Endometrial microvascular endothelial cells (primary cell): ENCODE data around the gene LBX2. TPM values are rescaled to one million over a fixed set of nuclear protein-coding genes. Genes with fewer than 3 reads are reported as not detected.
"Not testable (repeated sequence)": the region's sequence is repeated elsewhere in the genome, so short reads cannot be mapped to it uniquely, and the experiment has no call there.

Source experiments
- in situ Hi-C: cut with HindIII; loops from 2 replicates; pipeline ENCODE4 v1.10.0; 2017; ENCODE audit warnings: low sequenced_read_pairs, low pct_unique_long_range_greater_than_20kb; ENCODE audit errors: inconsistent ontology term
- total RNA-seq: library from RNA; depleted of rRNA; stranded (reverse); fragments of >200 nt; gene quantifications from one replicate; pipeline ENCODE4 v1.2.3, GENCODE V29; 2015; ENCODE audit errors: inconsistent ontology term

The LBX2 gene
- total RNA-seq, 1 donor from 2014 or later = 2.5 TPM

DNA sequence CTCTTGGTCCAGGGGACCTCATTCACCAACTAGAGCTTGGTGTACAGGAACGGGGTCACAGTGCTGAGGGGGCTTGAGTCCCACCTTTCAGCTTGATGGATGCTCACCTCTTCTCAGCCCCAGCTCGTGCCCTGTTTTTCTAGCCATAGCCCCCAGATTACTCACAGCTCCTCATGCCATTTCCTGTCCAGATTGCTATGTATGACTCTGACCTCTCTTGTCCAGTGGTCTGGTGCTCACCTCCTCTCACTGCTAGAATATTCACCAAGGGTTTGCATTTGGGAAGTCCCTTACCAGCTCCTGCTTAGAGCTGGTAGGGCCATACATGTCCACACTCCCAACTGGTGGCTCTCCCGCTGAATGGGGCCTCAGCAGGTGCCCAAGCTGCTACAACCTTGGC lies 5.9 kb downstream of the LBX2 start:
- in situ Hi-C loops = no loop called here

DNA sequence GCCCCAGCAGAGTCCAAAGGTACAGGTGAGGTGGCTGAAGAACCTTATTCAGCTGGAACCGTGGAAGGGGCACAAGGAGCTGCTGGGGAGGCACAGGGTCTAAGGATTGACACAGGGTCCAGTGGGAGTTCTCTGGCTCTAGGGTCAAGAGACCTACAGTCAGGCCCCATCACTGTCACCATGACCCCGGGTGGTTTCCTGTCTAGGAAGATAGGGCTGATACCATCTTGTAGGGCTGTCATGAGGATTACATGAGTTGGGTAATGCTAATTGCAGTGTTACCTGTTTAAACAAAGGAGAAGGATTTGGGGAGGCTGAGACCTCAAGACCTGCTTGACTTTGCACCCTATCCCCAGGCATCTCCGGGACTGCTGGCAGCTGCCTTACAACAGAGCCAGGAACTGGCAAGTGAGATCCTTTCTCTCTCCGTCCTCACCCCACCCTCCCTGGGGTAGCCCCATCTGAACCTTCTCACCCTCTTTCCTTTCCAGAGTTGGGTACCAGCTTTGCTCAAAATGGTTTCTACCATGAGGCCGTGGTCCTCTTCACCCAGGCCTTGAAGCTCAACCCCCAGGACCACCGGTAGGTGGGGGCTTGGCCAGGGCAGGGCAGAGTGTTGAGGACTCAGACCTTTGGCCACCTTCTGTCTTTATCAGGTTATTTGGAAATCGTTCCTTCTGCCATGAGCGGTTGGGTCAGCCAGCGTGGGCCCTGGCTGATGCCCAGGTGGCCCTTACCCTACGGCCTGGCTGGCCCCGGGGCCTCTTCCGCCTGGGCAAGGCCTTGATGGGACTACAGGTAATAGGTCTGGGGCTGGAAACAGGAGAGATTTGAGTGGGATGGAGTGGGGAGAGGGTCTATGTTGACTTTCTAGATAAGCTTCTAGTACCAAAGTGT lies 7.5 kb downstream of the LBX2 start:
- in situ Hi-C loops = no loop called here

DNA sequence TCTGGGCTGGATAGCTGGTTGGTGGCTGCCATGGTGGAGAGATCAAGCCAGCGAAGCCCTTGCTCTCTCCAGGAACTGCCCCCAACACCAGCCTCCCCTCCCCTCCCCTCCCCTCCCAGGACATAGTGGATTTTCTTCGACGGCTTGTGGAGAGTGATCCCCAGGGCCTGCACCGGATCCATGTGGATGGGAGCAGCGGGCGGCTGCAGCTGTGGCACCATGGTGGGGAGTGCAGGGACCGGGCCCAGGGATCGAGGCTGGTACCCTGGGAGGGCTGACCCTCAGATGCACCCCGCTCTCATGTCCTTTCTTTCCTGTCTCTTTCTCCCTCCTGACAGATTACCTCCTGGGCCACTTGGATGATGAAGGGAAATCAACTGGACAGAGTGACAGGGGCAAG lies 9.5 kb downstream of the LBX2 start:
- in situ Hi-C loops = no loop called here

DNA sequence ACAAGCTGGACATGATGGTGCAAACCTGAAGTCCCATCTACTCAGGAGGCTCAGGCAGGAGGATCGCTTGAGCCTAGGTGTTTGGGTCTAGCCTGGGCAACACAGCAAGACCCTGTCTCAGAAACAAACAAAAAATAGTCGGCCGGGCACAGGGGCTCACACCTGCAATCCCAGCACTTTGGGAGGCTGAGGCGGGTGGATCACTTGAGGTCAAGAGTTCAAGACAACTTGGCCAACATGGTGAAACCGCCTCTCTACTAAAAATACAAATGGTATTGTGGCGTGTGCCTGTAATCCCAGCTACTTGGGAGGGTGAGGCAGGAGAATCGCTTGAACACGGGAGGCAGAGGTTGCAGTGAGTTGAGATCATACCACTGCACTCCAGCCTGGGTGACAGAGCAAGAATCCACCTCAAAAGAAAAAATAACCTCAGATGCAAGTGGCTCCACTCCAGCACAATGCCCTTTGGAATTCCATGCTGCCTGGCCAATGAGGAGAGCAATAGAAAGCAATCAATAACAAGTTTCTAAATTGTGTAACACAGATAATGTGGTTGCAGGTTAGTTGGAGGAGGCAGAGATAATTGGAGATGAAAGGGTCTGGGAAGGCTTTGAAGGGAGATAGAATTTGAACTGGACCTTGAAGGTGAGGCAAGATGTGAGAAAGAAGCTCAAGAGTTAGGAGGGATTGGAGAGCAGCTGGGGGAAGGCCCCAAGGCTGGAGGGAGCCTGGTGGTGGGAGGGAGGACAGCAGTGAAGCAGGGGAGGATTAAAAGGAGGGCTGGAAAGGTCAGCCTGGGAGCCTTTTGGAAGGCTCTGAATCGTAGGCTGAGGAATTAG lies 10.5 kb downstream of the LBX2 start:
- in situ Hi-C loops = no loop called here

DNA sequence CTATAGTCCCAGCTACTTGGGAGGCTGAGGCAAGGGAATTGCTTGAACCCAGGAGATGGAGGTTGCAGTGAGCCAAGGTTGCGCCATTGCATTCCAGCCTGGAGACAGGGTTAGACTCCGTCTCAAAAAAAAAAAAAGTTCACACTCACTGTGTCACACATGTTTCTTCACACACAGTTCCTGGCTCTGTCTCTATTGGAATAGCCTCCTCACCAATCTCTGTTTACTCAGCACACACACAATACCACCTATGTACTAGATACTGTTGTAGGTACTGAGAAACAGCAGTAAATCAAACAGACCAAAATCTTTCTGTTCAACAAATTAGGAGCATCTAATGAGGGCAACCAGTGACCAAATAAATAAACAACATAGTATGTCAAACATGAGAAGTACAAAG lies 13.3 kb downstream of the LBX2 start:
- in situ Hi-C loops = no loop called here

DNA sequence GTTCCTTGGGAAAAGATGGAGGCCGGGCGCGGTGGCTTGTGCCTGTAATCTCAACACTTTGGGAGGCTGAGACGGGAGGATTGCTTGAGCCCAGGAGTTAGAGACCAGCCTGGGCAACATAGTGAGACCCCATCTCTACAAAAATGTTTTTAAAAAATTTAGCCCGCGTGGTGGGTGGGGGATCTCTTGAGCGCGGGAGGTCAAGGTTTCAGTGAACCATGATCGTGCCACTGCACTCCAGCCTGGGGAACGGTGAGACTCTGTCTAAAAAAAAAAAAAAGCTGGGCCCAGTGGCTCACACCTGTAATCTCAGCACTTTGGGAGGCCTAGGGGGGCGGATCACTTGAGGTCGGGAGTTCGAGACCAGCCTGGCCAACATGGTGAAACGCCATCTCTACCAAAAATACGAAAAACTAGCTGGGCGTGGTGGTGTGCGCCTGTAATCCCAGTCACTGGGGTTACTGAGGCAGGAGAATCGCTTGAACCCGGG lies 15.7 kb downstream of the LBX2 start:
- in situ Hi-C loops = not testable (repeated sequence)

DNA sequence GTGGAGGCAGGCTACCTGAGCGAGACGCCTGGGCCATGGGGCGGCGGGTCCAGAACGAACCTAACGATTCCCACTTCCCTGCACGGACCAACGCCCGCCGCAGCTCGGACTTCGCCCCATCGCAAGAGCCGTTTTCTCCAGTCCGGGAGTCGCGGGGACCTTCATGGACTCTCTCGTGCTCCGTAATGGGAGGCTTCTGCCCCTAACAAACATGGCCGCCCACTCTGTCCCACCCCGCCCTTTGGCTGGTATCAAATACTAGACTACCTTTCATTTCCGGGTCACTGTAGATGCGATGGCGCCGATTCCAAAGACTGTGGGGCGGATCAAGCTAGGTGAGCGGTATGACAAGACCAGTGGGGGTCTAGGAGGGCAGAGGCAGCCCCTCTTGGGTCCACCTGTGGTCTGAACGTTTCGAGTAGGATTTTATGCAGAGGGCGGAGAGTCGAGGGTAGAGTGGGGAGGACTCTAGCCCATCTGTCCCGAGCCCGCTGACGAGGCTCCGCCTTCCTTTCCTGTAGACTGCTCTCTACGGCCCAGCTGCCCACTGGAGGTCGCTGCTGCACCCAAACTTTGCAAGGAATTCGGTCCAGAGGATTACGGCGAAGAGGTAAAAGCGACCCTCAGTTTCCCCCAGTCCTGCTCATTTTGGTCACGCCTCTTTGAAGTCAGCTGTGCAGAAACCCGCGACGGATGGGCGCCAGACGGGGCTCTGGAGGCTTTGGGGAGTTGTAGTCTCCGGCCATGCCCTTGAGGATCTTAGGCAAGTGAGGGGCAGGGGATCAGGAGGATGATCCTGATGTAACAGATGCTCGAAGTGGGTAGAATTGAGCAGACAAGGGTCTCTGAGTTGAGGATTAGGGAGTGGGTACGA lies 16.4 kb downstream of the LBX2 start, which contains the start of the genes CCDC142 and TTC31:
TSS of gene CCDC142 (minus strand) at position 198 of the 874 bp plus-strand sequence. CDS start at position 37, 161 bp downstream.
TSS of gene TTC31 (plus strand) at position 281 of the 874 bp plus-strand sequence. CDS start at position 296, 15 bp downstream.
- in situ Hi-C loops = no loop called here

DNA sequence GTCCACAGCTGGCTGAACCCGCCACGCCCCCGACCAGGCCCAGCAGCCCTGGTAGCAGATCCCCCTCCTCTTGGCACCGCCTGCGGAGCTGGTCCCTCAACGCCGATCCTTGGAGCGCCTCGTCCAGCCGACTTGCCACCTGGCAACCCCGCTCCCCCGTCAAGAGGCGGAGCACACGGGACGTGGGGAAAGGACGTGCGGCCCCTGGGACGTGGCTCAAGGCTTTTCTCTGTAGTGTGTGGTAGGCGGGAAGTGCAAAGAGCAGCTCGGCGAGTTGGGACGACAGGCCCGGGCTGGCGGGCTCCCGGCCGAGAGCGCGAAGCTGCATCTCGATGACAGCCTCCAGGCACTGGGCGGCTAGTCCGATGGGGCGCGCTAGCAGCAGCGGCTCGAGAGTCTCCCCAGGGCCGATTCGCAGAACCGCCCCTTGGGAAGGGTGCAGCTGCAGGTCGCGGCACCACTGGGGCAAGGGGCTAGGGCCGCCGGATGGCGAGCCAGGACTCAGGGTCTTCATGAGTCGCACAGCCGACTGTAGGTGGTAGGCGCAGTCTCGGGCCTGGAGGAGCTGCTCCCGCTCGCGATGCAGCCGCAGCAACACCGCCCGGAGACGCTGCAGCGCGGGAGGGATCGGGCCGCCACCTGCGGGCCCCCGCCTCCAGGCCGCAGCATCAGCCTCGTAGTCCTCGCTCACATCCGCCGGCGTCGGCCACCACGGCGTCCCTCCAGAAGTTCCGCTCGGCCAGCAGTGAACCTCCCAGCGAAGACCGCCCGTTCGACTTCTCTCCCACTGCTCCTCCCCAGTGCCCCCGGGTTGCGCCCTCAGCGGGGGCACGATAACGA lies 17.2 kb downstream of the LBX2 start:
- in situ Hi-C loops = no loop called here

DNA sequence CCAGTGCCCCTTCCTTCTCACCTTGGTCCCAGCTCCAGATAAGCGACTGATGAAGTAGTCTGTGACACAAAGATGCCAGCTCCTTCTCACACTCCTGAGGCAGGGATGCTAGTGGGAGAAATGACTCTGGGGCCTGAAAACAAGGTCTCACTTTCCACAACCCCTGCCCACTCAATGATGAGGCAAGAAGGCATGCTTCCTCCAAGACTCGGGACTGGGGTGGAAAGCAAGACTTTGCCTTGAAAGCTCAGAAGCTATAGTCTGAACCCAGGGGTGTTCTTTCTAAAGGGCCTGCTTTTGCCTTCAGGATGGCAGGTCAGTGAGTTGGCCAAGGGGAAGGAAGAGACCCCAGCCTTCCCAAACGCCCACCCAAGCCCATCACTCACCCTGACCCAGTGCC lies 18.0 kb downstream of the LBX2 start:
- in situ Hi-C loops = no loop called here

DNA sequence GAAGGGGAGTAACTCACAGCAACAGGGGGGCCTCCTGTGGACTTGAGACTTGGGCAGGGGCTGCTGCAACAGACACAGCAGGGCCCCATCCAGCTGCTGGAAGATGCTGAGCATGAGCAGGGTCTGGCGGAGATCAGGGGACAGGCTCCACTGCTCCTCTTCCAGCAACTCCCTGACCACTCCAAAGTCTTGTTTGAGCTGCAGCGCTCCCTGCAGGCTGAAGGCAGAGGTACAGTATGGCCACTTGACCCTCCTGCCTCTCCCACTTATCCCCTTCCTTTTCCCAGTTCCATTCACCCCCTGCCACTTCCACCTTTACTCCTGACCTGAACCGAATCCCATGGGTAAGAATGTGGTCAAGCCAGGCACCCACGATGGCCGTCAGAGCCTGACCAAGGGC lies 24.5 kb downstream of the LBX2 start:
- in situ Hi-C loops = no loop called here

DNA sequence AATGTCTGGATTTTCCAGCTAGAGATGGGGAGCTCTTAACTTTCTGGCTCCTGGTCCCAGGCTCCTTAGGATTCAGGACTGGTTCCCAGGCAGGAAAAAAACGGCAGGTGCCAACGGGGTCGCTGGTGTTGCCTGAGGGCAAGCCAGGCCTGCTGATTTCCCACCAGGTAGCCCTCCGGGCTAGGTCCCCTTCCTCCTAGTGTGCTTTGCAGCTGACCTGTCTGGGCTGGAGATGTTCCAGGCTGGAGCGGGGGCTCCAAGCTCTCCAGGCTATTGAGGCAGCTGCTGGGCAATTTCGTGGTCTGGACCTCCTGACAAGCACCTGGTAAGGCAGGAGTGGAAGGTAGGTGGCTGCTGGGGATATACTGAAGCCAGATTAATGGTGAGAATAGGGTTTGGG lies 24.9 kb downstream of the LBX2 start:
- in situ Hi-C loops = no loop called here

DNA sequence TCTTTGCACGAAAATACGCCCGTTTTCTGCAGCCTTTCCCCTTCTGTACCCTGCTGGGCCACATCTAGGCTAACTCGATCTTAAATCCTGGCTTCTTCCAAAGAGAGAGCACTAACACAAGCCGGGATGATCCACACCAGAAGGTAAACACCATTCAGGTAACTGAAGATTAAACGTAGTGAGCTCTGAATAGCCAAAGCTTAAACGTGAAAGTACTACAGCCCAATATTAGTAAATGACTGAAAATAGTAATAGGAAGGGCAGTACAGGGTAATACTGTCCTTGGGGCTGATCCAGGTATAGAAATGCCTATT lies 26.5 kb downstream of the LBX2 start:
- in situ Hi-C loops = no loop called here

DNA sequence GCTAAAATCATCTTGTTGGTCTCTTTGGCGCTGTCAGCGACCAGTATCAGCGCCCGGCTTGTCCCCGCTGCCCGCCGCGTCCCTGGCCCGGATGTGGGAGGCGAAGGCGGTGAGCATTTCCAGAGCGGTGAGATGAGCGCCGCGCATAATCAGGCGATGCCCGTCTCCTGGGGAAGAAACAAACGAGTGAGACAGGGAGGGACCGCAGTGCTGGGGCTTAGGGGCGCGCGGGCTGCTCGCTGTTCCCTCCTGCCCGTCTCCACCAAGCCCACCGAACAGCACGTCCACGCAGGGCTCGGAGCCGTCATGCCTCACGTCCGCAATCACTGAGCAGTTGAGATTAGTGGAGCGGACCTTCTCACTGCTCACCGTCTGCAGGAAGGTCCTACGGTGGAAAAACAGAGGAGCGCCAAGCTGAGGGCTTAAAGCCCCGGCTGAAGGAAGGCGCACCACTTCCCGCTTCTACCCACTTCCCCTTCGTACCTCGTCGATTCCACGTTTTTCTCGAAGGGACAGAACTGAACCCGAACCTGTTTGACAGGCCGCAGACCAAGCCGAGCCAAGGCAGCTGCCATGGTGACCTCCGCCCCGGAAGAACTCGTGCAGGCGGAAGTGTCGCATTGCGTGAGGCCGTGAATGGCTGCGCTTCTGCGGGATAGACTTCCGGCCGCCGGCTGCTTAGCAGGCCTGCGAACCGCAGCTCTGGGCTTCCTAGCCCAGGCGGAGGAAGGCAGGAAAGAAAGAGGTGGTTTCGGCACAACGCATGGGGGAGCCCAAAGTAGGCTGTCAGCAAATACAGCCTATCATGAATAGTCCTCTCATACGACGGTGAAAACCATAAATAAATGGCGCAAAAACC lies 27.1 kb downstream of the LBX2 start, which contains the start of gene MRPL53:
TSS of gene MRPL53 (minus strand) at position 595 of the 859 bp plus-strand sequence. CDS start at position 575, 20 bp downstream.
- in situ Hi-C loops = no loop called here

DNA sequence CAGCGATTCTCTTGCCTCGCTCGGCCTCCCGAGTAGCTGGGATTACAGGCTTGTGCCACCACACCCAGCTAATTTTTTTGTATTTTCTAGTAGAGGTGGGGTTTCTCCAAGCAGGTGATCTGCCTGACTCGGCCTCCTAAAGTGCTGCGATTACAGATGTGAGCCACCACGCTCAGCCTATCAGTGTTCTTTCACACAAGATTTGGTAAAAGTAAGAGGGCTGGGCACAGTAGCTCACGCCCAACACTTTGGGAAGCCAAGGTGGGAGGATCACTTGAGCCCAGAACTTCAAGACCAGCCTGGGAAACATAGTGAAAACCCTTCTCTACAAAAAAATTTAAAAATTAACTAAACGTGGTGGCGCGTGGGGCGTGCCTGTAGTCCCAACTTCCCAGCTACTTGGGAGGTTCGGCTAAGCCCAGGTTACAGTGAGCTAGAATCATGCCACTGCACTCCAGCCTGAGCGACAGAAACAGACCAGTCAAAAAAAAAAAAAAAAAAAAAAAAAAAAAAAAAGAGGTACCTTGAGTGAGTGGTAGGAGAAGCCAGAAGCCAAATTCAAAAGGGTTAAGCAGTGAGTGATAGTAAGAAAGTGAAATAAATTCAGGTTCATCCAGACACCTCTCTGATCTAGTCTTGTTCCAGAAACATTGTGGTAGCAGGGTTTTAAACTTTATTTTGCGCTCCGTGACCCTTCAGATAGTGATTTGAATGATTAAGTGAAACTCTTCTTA lies 27.9 kb downstream of the LBX2 start:
- in situ Hi-C loops = no loop called here

DNA sequence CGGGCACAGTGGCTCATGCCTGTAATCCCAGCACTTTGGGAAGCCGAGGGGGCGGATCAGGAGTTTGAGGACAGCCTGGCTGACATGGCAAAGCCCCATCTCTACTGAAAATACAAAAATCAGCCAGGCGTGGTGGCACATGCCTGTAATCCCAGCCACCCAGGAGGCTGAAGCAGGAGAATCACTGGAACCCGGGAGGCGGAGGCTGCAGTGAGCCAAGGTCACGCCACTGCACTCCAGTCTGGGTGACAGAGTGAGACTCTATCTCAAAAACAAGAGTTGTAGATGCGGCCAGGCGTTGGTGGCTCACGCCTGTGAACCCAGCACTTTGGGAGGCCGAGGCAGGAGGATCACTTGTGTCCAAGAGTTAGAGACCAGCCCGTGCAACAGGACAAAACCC lies 28.7 kb downstream of the LBX2 start:
- in situ Hi-C loops = not testable (repeated sequence)

DNA sequence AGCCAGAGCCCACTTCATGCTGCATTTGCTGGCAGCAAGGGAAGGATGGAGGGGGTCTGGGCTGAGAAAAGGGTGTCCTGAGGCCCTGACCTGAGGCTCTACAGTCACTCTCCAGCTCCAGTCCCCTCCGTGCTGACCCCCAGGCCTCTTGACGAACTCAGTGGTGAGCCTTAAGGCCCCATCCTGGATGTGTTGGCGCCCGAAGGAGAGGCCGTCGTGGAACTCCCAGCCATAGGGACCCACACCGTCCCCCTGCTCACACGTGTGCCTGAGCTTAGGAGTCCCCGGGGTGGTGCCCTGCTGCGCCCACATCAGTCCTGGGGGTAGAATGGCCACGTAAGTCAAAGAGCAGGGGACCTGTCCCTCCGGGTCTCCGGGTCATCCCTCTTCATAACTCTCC lies 35.0 kb downstream of the LBX2 start:
- in situ Hi-C loops = no loop called here

DNA sequence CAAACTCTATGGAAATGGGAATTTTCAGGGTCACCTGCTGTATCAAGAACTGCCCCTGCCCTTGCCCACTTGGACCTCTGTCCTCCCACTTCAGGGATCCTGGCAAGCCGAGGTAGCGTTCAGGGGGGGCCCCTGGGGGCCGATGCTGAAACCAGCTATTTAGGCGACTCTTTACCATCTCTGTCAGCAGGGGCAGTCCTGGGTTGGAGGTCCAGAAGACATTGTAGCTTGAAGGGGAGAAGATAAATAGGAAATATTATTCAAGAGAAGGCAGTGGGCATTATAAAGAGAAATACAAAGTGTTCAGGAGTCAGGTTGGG lies 36.7 kb downstream of the LBX2 start:
- in situ Hi-C loops = no loop called here
